Activated CD8-positive, alpha-beta memory T cell treated with anti-CD3 and anti-CD28 coated beads for 48 hours (primary cell): Measurements from ENCODE around the gene ING5.
"Not testable (repeated sequence)": the region's sequence is repeated elsewhere in the genome, so short reads cannot be mapped to it uniquely, and the experiment has no call there.

Experiments
- DNase-seq, 3 experiments: peaks; one replicate each; pipeline ENCODE4 v3.0.0-alpha.2; 2020; ENCODE audit warnings: low read depth in 2 of 3, low spot score in 2 of 3

ING5 gene

DNA sequence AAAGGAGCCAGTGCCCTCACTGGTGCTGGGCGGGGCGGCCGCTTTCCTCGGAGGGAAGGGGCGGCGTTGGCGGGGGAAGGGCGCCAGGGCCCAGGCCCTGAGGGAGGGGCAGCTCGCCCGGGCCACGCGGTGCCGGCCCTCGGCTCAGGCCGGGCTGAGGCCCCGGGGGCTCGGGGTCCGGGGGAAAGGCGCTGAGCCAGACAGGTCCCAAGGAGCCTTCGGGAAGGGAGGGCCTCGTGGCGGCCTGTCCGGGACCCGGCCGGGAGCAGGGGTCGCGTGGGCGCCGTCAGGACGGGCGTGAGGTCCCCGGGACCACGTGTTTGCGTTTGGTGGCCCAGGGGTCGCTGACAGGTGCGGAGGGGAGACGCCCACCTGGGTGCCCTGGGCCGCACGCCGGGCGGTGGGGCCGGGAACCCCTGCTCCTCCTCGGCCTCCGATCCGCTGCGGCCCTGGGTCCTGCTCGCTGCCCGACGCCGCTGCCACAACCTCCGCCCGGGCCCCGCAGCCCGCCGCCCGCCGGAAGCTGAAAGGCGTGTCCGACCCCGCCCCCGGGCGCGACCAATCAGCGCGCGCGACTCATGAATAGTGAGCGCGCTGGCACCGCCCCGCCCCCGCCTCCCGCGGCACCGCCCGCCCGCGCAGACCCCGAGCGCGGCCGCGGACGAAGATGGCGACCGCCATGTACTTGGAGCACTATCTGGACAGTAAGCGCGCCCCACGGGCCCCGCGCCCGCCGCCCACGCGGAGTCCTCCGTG lies at the start of gene ING5:
TSS of gene ING5 (plus strand) at position 641 of the 756 bp plus-strand sequence. CDS start at position 668, 27 bp downstream.
- DNase-seq: peak; percentile 90 to 97 (median 92)

DNA sequence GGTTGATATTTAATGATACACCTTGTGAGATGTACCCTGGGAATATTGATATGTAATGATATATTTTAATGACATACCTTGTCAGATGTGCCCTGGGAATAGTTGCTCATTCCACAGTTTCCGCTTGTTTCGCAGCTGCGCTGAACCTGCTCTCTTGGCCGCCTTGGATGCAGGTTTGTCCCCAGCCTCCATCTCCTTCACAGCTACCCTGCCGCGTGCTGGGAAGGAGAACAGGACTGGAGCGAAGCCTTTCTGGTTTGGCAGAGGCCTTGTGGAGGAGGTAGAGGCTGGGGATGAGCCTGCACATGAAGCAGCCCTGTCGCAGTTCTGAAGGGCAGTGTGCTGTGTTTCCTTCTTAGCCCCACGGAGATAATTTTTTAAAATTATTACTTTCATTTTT lies 49.7 kb upstream of the ING5 start:
- DNase-seq: no peak

DNA sequence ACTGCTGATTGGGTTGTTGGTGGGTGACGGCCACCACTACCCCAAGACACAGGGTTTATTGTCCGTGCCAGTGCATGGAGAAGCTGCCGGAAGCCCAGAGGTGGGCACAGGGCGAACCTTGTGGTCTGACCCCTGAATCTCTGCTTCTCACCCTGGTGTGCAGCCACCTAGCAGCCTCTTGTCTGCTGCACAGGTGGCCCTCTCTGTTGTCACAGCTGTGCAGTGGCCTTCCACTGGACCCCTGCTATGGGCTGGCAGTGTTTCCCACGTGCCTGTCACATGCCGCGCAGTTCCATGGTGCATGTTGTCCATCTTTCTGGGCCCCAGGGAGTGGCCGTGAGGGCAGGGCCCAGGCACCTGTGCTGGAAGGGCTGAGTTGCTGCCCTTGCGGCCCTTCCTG lies 49.1 kb upstream of the ING5 start:
- no peak for DNase-seq

DNA sequence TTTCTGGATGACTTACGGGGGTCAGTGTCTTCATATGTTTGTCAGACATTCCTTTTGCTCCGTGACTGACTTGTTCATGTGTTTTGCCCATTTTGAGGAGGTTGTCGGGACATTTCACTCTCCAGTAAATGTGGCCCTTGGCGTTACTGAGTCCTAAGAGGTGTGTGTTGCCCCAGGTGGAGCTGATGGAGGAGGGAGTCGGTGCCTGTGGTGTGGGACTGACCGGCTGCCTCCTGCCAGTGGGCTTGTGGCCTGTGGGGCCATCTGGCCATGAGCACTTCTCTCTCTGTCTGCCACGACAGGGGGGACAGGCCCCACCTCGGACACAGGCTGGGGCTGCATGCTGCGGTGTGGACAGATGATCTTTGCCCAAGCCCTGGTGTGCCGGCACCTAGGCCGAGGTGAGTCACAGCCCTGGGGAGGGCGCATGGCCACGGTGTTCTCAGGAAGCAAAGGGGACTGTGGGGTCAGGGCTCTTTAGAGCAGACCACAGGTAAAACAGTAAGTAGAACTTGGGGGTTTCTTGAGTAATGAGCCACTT lies 48.6 kb upstream of the ING5 start:
- no peak for DNase-seq

DNA sequence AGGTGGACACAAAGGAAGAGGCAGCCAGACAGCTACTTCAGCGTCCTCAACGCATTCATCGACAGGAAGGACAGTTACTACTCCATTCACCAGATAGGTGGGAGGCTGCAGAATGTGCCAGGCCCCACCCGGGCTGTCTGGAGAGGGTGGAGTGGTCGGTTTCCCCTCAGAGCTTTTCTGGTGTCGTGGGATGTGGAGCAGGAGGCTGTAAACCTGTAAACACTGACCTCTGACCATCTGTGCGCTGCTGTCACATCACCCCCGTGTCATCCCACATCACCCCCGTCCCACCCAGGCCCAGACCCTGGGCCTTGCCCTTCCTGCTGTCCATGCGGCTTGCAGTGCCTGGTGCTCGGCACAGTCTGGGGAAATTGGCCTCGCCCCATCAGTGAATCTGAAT lies 47.3 kb upstream of the ING5 start:
- no peak for DNase-seq

DNA sequence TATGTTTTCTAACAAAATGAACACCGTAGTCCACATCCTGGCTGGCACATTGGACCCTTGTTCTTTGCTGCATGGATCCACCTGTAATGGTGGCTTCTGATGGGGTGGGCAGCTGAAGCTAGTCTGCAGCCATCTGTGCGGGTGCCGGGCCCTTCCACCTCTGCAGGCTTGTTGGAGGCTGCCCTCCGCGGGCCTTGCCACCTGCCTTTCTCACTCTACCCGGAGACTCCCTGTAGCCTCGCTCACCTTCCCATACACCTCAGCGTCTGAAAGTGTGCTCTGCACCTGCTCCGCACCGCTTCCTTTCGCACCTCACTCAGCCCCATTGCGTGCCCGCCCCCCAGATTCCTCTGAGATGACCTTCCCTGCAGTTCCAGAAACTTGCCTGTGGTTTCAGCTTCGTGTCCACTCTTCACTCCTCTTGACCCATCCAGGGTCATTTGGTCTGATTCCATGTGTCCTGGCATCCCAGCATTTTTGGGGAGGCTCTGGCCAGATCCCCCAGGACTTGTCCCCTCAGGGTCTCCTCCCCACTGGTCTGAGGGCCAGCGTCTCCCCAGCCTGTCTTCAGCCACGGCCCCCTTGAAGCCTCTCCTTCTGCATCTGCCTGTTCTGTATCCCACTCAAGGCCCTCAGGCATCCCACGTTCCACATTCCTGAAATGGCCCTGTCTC lies 46.2 kb upstream of the ING5 start:
- no peak for DNase-seq

DNA sequence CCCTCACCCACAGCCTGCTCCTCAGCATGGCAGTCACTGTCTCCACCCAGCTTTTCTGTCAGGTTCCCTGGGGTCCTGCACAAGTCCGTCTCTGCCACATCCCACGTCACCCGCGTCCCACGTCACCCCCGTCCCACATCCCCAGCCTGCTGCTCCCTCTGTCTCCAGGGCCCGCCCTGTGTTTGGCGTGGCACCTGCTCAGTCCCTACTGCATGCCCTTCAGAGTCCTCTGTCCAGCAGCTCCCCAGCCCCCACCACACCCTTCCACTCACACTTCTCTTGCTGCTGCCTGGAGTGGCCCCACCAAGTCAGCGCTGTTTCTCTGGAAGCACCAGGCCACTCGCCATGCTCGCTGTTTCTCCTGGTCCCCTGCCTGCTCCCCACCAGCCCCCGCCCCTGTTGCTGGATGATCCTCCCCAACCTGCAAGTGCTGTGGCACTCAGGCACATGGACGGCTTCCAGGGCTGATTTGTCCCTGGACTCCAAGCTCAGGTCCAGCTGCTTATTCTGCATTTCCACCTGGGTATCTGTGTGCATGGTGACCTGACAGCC lies 45.6 kb upstream of the ING5 start:
- no peak for DNase-seq

DNA sequence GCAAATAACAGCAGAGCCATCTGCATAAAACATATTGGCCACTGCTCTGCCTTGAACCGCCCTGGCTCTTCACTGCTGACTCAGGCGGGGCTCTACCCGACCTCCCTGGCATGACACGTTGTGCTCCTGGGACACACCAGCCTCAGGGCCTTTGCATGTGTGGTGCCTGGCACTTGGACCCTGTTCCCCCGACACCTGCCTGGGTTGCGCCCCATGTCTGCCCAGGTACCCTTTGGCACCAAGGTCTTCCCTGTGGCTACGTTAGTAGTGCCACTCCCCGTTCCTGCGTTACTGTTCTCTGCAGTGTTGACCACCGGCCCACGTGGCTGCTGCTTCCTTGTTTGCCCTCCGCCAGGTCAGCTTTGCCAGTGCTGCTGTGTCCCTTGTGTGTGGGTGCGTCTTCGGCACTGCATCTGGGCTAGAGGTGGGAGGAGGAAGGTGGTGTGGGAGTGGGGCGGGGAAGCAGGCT lies 44.0 kb upstream of the ING5 start:
- DNase-seq: no peak

DNA sequence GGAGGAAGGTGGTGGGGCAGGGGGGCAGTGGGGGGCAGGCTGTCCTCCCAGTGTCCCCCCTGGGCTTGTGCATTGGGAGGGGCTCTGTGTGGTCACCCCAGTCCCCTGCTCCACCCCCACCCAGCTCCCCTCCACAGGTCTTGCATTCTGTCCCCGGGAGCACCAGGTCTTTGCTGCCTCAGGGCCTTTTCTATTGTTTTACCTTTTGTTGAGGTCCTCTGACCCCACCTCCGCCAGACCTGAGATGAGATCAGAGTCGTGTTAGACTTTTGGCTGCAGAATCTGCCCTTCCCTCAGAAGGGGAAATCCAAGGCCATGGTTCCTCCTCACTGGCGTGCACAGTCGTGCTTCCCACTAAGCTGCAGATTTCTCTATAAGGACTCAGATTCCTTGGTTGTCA lies 43.5 kb upstream of the ING5 start:
- no peak for DNase-seq

DNA sequence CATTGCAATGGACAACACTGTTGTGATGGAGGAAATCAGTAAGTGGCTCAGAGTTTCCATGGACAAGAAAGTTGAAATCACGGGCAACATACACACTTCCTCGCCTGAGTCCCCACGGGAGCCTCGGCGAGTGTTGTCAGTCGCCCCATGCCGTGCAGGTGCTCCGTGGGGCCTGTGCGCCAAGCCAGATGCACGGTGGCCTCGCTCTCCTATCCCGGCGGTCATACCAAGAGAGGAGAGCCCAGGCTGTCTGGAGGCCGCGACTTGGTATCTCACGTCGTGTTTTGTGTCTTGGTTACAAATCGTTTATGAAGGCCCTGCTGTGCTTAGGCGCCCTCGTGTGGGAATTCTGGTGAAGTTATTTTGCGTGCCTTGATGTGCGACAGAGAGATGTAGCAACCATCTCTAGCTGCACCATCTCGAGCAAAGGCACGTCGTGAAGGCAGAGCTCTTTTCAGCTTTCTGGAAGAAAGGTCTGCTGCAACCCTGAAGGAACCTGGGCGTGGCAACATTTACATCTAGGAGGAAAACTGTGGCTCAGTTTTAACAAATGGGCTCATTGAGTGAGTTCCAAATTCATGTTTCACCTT lies 42.6 kb upstream of the ING5 start:
- DNase-seq: no peak

DNA sequence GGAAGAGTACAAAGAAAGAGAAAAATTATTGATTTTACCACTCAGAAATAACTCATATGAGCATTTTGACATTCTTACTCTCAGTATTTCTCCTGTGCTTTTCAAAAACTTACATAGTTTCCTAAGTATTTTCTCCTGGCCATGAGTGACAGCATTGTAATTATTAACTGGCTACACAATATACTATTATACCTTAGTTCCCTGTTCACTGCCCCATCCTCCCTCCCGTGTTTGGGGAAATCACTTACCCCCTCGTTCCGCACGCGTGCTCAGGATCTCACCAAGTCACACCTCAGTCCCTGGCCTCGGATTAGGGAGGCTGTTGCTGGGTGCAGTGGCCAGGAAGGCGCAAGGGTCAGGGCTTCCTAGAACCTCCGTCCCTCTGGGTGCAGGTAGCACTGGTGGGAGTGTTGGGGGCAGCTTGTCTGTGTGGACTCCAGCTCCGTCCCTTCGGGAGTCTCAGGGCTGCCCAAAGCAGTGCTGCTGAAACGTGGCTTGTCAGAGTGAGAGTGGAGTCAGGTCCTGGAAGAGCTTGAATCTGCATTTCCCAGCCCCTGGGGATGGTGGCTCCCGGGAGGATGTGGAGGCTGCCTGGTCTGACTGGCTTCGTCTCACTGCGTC lies 41.1 kb upstream of the ING5 start:
- no peak for DNase-seq

DNA sequence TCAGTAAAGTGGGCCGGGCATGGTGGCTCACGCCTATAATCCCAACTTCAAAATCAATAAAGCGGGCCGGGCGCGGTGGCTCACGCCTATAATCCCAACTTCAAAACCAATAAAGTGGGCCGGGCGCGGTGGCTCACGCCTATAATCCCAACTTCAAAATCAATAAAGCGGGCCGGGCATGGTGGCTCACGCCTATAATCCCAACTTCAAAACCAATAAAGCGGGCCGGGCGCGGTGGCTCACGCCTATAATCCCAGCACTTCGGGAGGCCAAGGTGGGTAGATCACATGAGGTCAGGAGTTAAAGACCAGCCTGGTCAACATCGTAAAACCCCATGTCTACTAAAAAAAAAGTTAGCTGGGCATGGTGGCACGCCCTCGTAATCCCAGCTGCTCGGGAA lies 39.1 kb upstream of the ING5 start:
- not testable (repeated sequence) for DNase-seq

DNA sequence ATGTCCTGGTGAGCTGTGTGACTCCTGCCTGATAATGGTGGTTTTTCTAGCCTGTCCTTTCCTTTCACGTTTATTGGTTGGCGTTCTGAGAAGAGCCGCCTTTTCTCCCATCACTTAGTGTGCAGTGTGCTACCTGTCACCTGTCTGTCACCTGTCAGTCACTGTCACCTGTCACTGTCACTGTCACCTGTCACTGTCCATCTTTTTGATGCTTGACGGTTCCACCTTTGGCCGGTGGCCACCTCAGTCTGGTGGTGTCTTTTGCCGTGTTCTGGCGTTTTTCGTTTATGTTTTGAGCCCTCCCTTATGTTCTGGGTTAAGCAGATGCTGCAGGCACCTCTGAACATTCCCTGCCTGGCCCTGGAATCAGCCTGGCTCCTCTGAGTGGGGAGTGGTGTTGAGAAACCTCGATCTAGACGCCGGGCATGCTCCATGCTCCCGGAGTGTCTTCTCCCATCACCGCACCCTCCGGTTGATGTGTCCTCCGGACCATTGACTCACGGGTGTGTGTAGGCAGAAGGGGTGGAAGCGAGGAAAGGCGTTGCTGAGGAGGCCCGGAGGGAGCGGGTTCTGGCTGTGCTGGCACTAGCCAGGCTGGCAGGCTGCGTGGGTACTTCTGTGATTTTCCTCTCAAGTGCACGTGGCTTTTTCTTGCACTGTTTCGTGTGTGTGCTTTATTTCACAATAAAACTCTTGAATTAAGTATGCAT lies 36.0 kb upstream of the ING5 start:
- DNase-seq: no peak

DNA sequence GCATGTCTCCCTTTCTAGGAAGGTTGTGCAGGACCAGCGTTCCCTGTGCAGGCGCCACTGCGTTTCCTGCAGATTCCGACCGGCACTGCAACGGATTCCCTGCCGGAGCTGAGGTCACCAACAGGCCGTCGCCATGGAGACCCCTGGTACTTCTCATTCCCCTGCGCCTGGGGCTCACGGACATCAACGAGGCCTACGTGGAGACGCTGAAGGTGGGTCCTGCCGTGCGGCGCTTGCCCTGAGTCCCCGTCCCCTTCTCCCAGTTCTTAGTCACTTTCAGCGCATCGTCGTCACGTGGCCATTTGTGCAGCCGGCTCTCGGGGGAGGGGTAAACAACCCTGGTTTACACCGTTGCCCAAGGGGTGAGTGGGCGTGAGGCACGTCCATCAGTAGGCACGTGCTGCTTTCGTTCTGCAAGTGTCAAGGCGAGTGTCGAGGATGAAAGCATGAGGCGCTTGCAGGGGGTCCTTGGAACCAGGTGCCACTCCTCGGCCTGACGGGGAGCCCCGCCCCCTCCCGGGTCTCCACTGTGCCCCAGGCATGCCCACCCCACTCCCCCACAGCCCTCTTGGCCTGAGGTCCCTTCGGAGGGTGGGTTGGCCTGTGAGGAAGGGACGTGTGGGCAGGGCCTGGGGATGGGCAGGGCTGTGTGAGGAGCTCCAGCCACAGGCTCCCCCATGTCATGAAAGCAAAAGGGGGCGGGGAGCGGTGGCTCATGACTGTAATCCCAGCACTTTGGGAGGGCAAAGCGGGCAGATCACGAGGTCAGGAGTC lies 35.0 kb upstream of the ING5 start:
- DNase-seq: no peak

DNA sequence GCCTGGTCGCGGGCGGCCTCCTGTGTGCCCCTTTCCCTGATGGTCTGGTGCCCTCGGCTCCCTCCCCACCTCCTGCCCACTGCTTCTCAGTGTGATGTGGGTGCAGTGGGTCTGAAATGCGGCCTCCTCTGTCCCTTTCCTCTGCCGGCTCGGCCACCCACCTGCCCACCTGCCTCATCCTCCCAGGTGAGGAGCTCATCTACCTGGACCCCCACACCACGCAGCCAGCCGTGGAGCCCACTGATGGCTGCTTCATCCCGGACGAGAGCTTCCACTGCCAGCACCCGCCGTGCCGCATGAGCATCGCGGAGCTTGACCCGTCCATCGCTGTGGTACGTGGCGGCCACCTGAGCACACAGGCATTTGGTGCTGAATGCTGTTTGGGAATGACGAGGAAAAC lies 33.5 kb upstream of the ING5 start:
- DNase-seq: no peak

DNA sequence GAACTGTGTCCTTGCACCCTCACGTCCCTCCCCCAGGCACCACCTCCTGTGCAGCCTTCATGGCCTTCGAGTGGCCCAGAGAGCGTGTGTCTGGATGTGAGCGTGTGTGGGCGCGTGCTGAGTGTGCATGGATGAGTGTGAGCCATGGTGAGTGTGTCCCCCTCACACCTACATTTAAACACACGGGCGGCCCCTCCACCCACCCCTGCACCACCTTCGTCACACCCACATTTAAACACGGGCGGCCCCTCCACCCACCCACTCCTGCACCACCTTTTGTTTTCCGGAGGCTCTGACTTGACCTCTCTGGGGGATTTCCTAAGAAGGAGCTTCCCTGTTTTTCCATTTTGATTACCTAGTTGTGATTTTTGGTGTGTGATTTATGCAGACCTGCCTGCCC lies 33.0 kb upstream of the ING5 start:
- DNase-seq: no peak

DNA sequence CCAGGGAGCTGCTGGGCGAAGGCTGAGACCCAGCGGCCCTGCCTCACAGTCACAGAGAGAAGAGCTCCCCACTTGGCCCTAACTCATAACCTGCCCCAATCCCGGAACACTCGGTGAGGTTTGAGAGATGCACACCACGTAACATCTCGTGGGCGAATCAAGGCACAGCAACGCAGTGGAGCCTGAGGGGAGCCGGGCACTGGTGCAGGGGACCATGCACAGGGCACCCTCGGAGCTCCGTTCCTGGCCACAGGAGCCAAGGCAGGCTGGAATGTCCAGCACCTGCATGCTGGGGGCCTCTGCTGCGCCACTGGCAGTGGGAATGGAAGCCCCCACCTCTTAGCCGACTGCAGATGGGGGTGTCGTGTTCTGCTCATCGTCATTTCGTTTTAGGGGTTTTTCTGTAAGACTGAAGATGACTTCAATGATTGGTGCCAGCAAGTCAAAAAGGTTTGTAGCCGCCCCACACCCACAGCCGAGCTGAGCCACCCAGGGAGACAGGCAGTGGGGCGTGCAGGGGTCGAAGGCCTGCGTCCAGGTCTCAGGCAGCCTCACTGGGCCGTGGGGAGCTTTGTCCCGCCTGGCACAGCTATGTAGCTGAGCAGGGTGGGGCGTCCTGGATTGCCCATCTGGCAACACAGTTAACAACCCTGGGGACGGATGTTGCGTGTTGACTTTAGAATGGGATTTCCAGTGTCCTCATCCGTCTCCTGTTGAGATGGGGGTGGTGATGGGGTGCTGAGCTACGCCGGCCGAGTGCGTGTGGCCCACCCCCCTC lies 31.3 kb upstream of the ING5 start:
- DNase-seq: no peak

DNA sequence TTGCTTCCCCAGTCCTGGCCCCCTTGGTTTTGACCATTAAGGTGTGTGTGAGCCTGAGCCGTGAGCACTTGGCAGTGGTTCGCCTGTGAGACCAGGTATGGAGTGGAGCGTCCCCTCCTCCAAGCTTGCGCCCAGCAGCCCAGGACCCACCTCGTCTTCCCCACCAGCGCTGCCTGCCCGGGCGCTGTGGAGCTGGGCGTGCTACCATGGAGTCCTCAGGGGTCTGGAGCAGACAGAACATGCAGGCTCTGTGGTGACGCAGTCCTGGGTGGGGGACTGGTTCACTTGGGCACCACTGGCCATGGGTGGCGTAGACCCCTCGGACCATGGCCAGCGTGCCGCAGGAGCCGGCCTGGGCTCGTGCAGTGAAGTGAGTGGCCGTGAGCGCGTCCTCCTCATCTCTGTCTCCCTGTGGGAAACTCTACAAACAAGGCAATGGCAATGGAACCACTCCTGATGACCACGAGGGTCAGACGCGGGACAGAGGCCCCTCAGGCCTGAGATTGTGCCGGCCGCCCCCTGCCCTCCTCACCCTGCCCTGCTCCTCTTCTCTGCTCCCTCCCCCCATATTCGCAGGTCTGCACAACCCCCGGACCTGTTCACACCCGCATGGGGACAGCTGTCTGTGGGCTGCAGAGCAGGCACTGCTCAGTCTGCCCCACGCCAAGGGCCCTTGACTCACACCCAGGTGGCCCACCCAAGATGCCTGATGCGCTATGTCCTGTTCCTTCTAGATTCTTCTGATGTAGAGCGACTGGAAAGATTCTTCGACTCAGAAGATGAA lies 30.2 kb upstream of the ING5 start:
- DNase-seq: no peak
